Measurements from ENCODE around the gene NCKAP5. TPM values are rescaled to one million over a fixed set of nuclear protein-coding genes. Genes with fewer than 3 reads are reported as not detected.

The NCKAP5 gene
- total and polyA plus RNA-seq, 9 of the 15 experiments (the other 6 are each of a cell fraction or from before 2014, with no cell fraction given), result not detected

DNA sequence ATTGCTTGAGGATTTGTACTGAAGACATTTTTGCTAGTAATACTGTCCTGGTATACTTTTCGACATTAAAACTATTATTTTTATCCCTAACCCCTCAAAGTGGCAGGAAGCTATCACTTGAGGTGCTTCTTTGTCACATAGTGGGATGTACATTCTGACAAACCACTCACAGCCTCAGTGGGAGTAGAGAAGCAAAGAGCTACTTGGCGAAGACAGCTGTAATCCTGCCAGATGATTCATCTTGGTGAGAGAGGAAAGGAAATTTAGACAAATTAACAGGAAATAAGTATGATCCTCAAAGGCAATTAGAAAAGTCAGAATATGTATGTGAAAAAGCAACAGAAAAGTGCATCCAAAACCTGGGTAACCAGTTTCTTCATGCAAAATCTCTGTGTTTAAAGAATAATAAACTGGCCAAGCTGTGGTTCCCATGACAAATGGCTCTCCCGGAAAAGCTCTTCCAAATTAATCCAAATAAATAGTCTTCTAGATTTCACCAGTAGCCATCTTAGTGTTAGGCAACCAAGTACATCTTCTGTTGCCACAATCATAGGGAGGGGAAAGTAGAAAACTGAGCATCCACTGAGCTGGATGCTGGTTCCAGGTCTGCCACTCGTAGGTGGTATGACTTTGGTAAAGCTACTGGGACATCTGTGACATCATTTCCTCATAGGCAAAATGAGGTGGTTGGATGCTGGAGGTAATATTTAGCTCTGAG lies 590.3 kb downstream of the NCKAP5 start:
- no peak for TF ChIP-seq YBX1 (IDR thresholded peaks at IDR 0.05)
- no peak for TF ChIP-seq ZNF23 (CRISPR knock-in tag; IDR thresholded peaks at IDR 0.05)
- TF ChIP-seq ZNF263 (CRISPR knock-in tag; IDR thresholded peaks at IDR 0.05; ENCODE audit: borderline replicate concordance), result no peak
- TF ChIP-seq ZNF140 (CRISPR knock-in tag; IDR thresholded peaks at IDR 0.05), result no peak
- TF ChIP-seq MAFK (IDR thresholded peaks at IDR 0.05; ENCODE audit: low read length), result no peak
- TF ChIP-seq, protein P1, sequence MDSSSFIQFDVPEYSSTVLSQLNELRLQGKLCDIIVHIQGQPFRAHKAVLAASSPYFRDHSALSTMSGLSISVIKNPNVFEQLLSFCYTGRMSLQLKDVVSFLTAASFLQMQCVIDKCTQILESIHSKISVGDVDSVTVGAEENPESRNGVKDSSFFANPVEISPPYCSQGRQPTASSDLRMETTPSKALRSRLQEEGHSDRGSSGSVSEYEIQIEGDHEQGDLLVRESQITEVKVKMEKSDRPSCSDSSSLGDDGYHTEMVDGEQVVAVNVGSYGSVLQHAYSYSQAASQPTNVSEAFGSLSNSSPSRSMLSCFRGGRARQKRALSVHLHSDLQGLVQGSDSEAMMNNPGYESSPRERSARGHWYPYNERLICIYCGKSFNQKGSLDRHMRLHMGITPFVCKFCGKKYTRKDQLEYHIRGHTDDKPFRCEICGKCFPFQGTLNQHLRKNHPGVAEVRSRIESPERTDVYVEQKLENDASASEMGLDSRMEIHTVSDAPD (CRISPR knock-in tag; IDR thresholded peaks at IDR 0.05), result no peak
- no peak for TF ChIP-seq ETV6 (IDR thresholded peaks at IDR 0.05; ENCODE audit: borderline replicate concordance in 1 of 2, low read depth in 2 of 2, low read length in 1 of 2)
- no peak for TF ChIP-seq ETV6 (CRISPR knock-in tag; IDR thresholded peaks at IDR 0.05; ENCODE audit: borderline replicate concordance)
- in situ Hi-C loops (cut with MboI) (no loop called here), intact Hi-C loops (cut with micrococcal nuclease) (no loop called here)
- no peak overlapping the region for H2AFZ ChIP-seq (ENCODE audit: low read depth, low read length)
- H3K4me3 ChIP-seq, result no peak overlapping the region
- H4K20me1 ChIP-seq (replicated peaks; ENCODE audit: control insufficient read depth, insufficient read depth, low read length), result no peaks in the 10 kb centered on the region
- no TSS peak for BruUV-seq (replicated peaks)
- ChIA-PET CTCF (ENCODE audit: low intra/inter-chr PET ratio) (no interaction called here), POLR2A (no interaction called here)
- DNase-seq (ENCODE audit: extremely low read depth in 1 of 4, low spot score in 3 of 4) (no peak), ATAC-seq (no peak), FAIRE-seq (no peak)
- no peak overlapping the region for H3K4me2 ChIP-seq (ENCODE audit: insufficient read depth, low read length)
- H3K9me3 ChIP-seq (replicated peaks; ENCODE audit: control insufficient read depth, insufficient read depth, low read depth, low read length), result no peaks in the 10 kb centered on the region
- 0% methylated on average over 4 of the region's 4 CpGs for WGBS (ENCODE audit: insufficient coverage, low coverage, missing lambda C conversion rate)
- H3K79me2 ChIP-seq (ENCODE audit: control insufficient read depth, insufficient read depth, low read length), result no peaks in the 10 kb centered on the region
- H3K27me3 ChIP-seq (ENCODE audit: control insufficient read depth in 2 of 2, insufficient read depth in 2 of 2, low read length in 2 of 2), result no peaks in the 10 kb centered on the region
- no peaks in the 10 kb centered on the region for H3K4me1 ChIP-seq (replicated peaks in 1 of 2; ENCODE audit: control insufficient read depth in 2 of 2, insufficient read depth in 2 of 2, low read length in 2 of 2)
- no peak overlapping the region for H3K27ac ChIP-seq (ENCODE audit: extremely low read depth, low read depth, low read length)
- H3K9ac ChIP-seq (ENCODE audit: insufficient read depth in 1 of 2, low read depth in 2 of 2, low read length in 2 of 2), result no peak overlapping the region
- H3K36me3 ChIP-seq (ENCODE audit: control insufficient read depth, insufficient read depth, low read length), result no peaks in the 10 kb centered on the region
- no peaks in the 10 kb centered on the region for H3K9me1 ChIP-seq (ENCODE audit: control insufficient read depth, insufficient read depth, low read length)

All from K562 (cell line).